IMR-90 (cell line): Measurements from ENCODE around the gene NADK. TPM values are rescaled to one million over a fixed set of nuclear protein-coding genes. Genes with fewer than 3 reads are reported as not detected.

Experiments used
- ATAC-seq: fragments of 200-7000 bp; cut with Tn5 transposase; 2 replicates; pipeline ENCODE4 v1.9.1; 2020; ENCODE audit warnings: low read depth, mild to moderate bottlenecking, moderate library complexity
- BruUV-seq: library from RNA; stranded (reverse); fragments of 400-500 nt; replicated peaks from 2 replicates; lab custom pipeline; 2021; lab: Mats Ljungman, UMichigan
- CTCF ChIA-PET: fragments of 300-600 bp; formaldehyde crosslinking; extraction: SDS; loops from one replicate; lab custom pipeline; 2021; ENCODE audit warnings: antibody characterized with exemption; lab: Yijun Ruan, JAX
- POLR2A ChIA-PET: fragments of 300-600 bp; sonication (Branson Sonifier 250); formaldehyde crosslinking; loops from one replicate; lab custom pipeline; 2022; ENCODE audit warnings: antibody characterized with exemption; ENCODE audit not compliant: unreplicated experiment; lab: Charles Lee
- DNase-seq: peaks from one replicate; pipeline ENCODE4 v3.0.0; 2013
- H2AFZ ChIP-seq: replicated peaks from 2 replicates; pipeline ENCODE3; 2013; ENCODE audit warnings: low read length, mild to moderate bottlenecking; ENCODE audit not compliant: poor library complexity
- H2AK5ac ChIP-seq: 2 replicates; pipeline ENCODE4 v1.6.1; 2013; ENCODE audit warnings: low read depth, low read length, inconsistent platforms
- H2AK9ac ChIP-seq: replicated peaks from 2 replicates; pipeline ENCODE3; 2013; ENCODE audit warnings: mild to moderate bottlenecking, low read depth, low read length, moderate library complexity; ENCODE audit not compliant: poor library complexity
- H2BK120ac ChIP-seq: 2 replicates; pipeline ENCODE4 v1.6.1; 2013; ENCODE audit warnings: low read depth, low read length, inconsistent platforms
- H2BK15ac ChIP-seq: 3 replicates; pipeline ENCODE4 v1.6.1; 2013; ENCODE audit warnings: low read depth, low read length, inconsistent platforms
- H2BK20ac ChIP-seq: 2 replicates; pipeline ENCODE4 v1.6.1; 2013; ENCODE audit warnings: low read depth, mild to moderate bottlenecking, inconsistent platforms, low read length, moderate library complexity
- H2BK5ac ChIP-seq: 2 replicates; pipeline ENCODE4 v1.6.1; 2013; ENCODE audit warnings: mild to moderate bottlenecking, low read depth, low read length, inconsistent platforms; ENCODE audit not compliant: poor library complexity, severe bottlenecking
- H3K14ac ChIP-seq: replicated peaks from 2 replicates; pipeline ENCODE4 v1.6.1; 2013; ENCODE audit warnings: low read depth, low read length, inconsistent platforms
- H3K18ac ChIP-seq: 2 replicates; pipeline ENCODE4 v1.6.1; 2013; ENCODE audit warnings: low read depth, low read length, control low read depth
- H3K23ac ChIP-seq: 2 replicates; pipeline ENCODE4 v1.6.1; 2013; ENCODE audit warnings: low read depth, low read length, inconsistent platforms
- H3K27ac ChIP-seq: 2 replicates; pipeline ENCODE4 v1.5.1; 2013; ENCODE audit warnings: mild to moderate bottlenecking, control low read depth, low read length; ENCODE audit not compliant: insufficient read depth
- H3K27me3 ChIP-seq: 2 replicates; pipeline ENCODE4 v1.6.1; 2013; ENCODE audit warnings: low read length; ENCODE audit not compliant: control insufficient read depth, insufficient read depth
- H3K36me3 ChIP-seq: 2 replicates; pipeline ENCODE4 v1.6.1; 2013; ENCODE audit warnings: low read length, mixed read lengths; ENCODE audit not compliant: control insufficient read depth, insufficient read depth
- H3K4ac ChIP-seq: 2 replicates; pipeline ENCODE4 v1.6.1; 2013; ENCODE audit warnings: low read depth, low read length, inconsistent platforms
- H3K4me1 ChIP-seq: 2 replicates; pipeline ENCODE4 v1.6.1; 2013; ENCODE audit warnings: low read length, mixed read lengths; ENCODE audit not compliant: control insufficient read depth, insufficient read depth
- H3K4me2 ChIP-seq: 2 replicates; pipeline ENCODE4 v1.6.1; 2013; ENCODE audit warnings: low read depth, mild to moderate bottlenecking, control low read depth, low read length, moderate library complexity
- H3K4me3 ChIP-seq: 2 replicates; pipeline ENCODE4 v1.5.1; 2013; ENCODE audit warnings: low read depth, mild to moderate bottlenecking, control low read depth, low read length, moderate library complexity; ENCODE audit not compliant: insufficient read depth
- H3K56ac ChIP-seq: 2 replicates; pipeline ENCODE4 v1.6.1; 2013; ENCODE audit warnings: low read length, inconsistent platforms; ENCODE audit not compliant: insufficient read depth; ENCODE audit errors: extremely low read depth
- H3K79me1 ChIP-seq, 2 experiments: 2 replicates each; pipeline ENCODE4 v1.6.1; 2013; ENCODE audit warnings: low read length in 2 of 2, inconsistent platforms in 1 of 2, low read depth in 1 of 2
- H3K9ac ChIP-seq: 2 replicates; pipeline ENCODE4 v1.6.1; 2013; ENCODE audit warnings: low read depth, low read length, control low read depth
- H3K9me1 ChIP-seq: 2 replicates; pipeline ENCODE4 v1.6.1; 2013; ENCODE audit warnings: low read length, inconsistent platforms; ENCODE audit not compliant: insufficient read depth
- H3K9me3 ChIP-seq: 2 replicates; pipeline ENCODE4 v1.6.1; 2013; ENCODE audit warnings: low read length; ENCODE audit not compliant: control insufficient read depth, insufficient read depth
- H4K20me1 ChIP-seq: 2 replicates; pipeline ENCODE4 v1.6.1; 2013; ENCODE audit warnings: low read length, inconsistent platforms; ENCODE audit not compliant: insufficient read depth
- H4K5ac ChIP-seq: 2 replicates; pipeline ENCODE4 v1.6.1; 2013; ENCODE audit warnings: mild to moderate bottlenecking, low read depth, low read length, control low read depth
- H4K8ac ChIP-seq, 2 experiments: 2 replicates each; pipeline ENCODE4 v1.6.1; 2013; ENCODE audit warnings: low read depth in 2 of 2, low read length in 2 of 2, control low read depth in 1 of 2, inconsistent platforms in 1 of 2
- H4K91ac ChIP-seq: 2 replicates; pipeline ENCODE4 v1.6.1; 2013; ENCODE audit warnings: low read depth, low read length, inconsistent platforms; ENCODE audit not compliant: insufficient read depth
- BHLHE40 ChIP-seq: fragments of 150-350 bp; IDR thresholded peaks from 2 replicates; pipeline ENCODE4 v1.6.1; 2016; ENCODE audit warnings: mild to moderate bottlenecking, low read depth, low read length
- CEBPB ChIP-seq: IDR thresholded peaks from 2 replicates; pipeline ENCODE4 v1.6.1; 2012; ENCODE audit warnings: low read depth, low read length, improper control_type of control experiment
- CHD1 ChIP-seq: IDR thresholded peaks from 2 replicates; pipeline ENCODE4 v1.6.1; 2012; ENCODE audit warnings: low read depth, low read length, improper control_type of control experiment
- ELK1 ChIP-seq: fragments of 150-350 bp; IDR thresholded peaks from 2 replicates; pipeline ENCODE4 v1.6.1; 2016; ENCODE audit warnings: low read depth, mild to moderate bottlenecking, low read length, moderate library complexity, borderline replicate concordance
- MAFK ChIP-seq: IDR thresholded peaks from 2 replicates; pipeline ENCODE4 v1.6.1; 2012; ENCODE audit warnings: low read depth, low read length, improper control_type of control experiment
- MAZ ChIP-seq: IDR thresholded peaks from 2 replicates; pipeline ENCODE4 v1.6.1; 2012; ENCODE audit warnings: low read depth, mild to moderate bottlenecking, low read length, improper control_type of control experiment, moderate library complexity, borderline replicate concordance
- NFE2L2 ChIP-seq: fragments of 150-350 bp; IDR thresholded peaks from 2 replicates; pipeline ENCODE4 v1.6.1; 2016; ENCODE audit warnings: low read depth, mild to moderate bottlenecking, low read length
- POLR2A ChIP-seq: IDR thresholded peaks from 2 replicates; pipeline ENCODE4 v1.6.1; 2012; ENCODE audit warnings: mild to moderate bottlenecking, low read depth, low read length
- RAD21 ChIP-seq: IDR thresholded peaks from 2 replicates; pipeline ENCODE4 v1.6.1; 2012; ENCODE audit warnings: low read length, improper control_type of control experiment
- RFX5 ChIP-seq: IDR thresholded peaks from 2 replicates; pipeline ENCODE4 v1.8.0; 2012; ENCODE audit warnings: low read depth, mild to moderate bottlenecking, low read length, moderate library complexity
- SMC3 ChIP-seq: fragments of 150-350 bp; IDR thresholded peaks from 2 replicates; pipeline ENCODE4 v1.6.1; 2016; ENCODE audit warnings: low read depth, mild to moderate bottlenecking, antibody characterized with exemption, low read length, moderate library complexity
- whole genome bisulfite sequencing, 2 experiments: methylation state at CpG; one replicate each; pipeline versions ENCODE4 v1.1.5 to v1.1.7; 2013; ENCODE audit warnings: missing lambda C conversion rate in 2 of 2; ENCODE audit not compliant: insufficient read length in 1 of 2; ENCODE audit errors: extremely low coverage in 2 of 2; 5-methylcytosine and 5-hydroxymethylcytosine counted together
- dilution Hi-C: fragments of 300-500 bp; cut with HindIII; formaldehyde crosslinking; loops from one replicate; pipeline ENCODE4 v1.14.3; 2018; ENCODE audit warnings: low sequenced_read_pairs; ENCODE audit not compliant: unreplicated experiment
- in situ Hi-C: fragments of 300-500 bp; cut with MboI; formaldehyde crosslinking; loops from 3 replicates; pipeline ENCODE4 v1.14.3; 2019; ENCODE audit warnings: low sequenced_read_pairs, inconsistent platforms, mixed read lengths
- intact Hi-C: fragments of 100-400 bp; cut with micrococcal nuclease; formaldehyde crosslinking; loops from 2 replicates; pipeline ENCODE4 v1.10.0; 2022
- polyA plus RNA-seq, 3 experiments: library from polyadenylated mRNA; depleted of rRNA; stranded (reverse); fragments of >200 nt; gene quantifications; 2 replicates each; pipeline ENCODE4 v1.2.3, GENCODE V29; 2012; ENCODE audit warnings: low replicate concordance in 1 of 3
- total RNA-seq: library from RNA; depleted of rRNA; stranded (reverse); fragments of >200 nt; gene quantifications from 2 replicates; pipeline ENCODE4 v1.2.3, GENCODE V29; 2012

Gene NADK
- total and polyA plus RNA-seq, 2 of the 4 experiments (the other 2 are of a cell fraction), result 12.5 to 56.1 TPM

GRCh38 chr1:1758059-1758621 lies 20.1 kb downstream of the NADK start:
- Histone ChIP-seq H3K4me1 (no peaks in the 10 kb centered on the region), H2AK5ac (no peak overlapping the region), H3K23ac (no peak overlapping the region), H3K56ac (no peak overlapping the region), H3K14ac (no peak overlapping the region), H2BK120ac (no peak overlapping the region), H3K18ac (no peak overlapping the region), H2BK15ac (no peak overlapping the region), H2AFZ (no peak overlapping the region), H3K36me3 (peaks cover 66% of the 10 kb centered on the region), H2AK9ac (no peak overlapping the region), H3K79me1 (peaks cover 8 to 29% of the 10 kb centered on the region in 2 experiments; a peak in 3 of 4 replicates), H3K9ac (no peak overlapping the region), H2BK20ac (no peak overlapping the region), H3K9me3 (no peaks in the 10 kb centered on the region), H3K27me3 (no peaks in the 10 kb centered on the region), H3K27ac (no peak overlapping the region), H2BK5ac (no peak overlapping the region), H4K20me1 (peaks cover 16% of the 10 kb centered on the region), H3K4me3 (no peak overlapping the region), H4K8ac (no peak overlapping the region), H3K4me2 (no peak overlapping the region), H4K91ac (no peak overlapping the region), H3K9me1 (no peaks in the 10 kb centered on the region; the same call in 1 of the 2 replicates), H4K5ac (no peak overlapping the region), H3K4ac (no peak overlapping the region)
- TF ChIP-seq CEBPB (no peak), SMC3 (no peak), BHLHE40 (no peak), ELK1 (no peak), CHD1 (no peak), RFX5 (no peak), RAD21 (no peak), POLR2A (no peak), MAFK (no peak), MAZ (no peak), NFE2L2 (no peak)
- intact Hi-C loops, result no loop called here
- ATAC-seq (no peak), DNase-seq (no peak)
- in situ Hi-C loops, result no loop called here
- ChIA-PET POLR2A (no interaction called here), CTCF (no interaction called here)
- no TSS peak for BruUV-seq
- WGBS, 2 experiments, result 100% methylated on average over 4 of the region's 27 CpGs; no CpG with 5 or more reads in 1 of the 2 experiments
- dilution Hi-C loops, result no loop called here
